ENCODE data around the gene PRKN.
"Not testable (repeated sequence)": the region's sequence is repeated elsewhere in the genome, so short reads cannot be mapped to it uniquely, and the experiment has no call there.

The PRKN gene

DNA sequence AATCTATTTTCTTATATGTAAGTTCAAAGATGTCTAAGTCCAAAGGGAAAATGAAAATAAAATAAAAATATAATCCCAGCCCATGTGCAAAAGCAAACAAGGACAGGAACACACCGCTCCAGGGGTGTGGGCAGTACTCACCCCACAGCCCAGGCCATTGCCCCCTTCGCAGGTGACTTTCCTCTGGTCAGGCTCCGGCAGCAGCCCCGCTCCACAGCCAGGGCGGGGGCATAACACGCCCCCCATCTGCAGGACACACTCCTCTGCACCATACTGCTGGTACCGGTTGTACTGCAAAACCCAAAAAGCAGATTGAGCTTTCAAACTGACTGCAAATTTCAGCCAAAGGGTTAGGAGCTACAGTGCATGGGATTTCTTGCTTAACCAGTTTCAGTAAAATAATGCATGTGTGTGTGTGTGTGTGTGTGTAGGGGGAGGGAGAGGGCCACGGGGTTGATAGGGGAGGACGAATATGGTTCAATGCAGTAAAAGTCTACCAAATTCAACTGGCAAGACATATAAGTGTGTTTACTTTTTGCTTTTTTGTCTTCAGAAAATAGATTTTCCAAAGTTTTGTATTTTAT is 1178.8 kb downstream of the PRKN start:
- DNase-seq, result no peak

DNA sequence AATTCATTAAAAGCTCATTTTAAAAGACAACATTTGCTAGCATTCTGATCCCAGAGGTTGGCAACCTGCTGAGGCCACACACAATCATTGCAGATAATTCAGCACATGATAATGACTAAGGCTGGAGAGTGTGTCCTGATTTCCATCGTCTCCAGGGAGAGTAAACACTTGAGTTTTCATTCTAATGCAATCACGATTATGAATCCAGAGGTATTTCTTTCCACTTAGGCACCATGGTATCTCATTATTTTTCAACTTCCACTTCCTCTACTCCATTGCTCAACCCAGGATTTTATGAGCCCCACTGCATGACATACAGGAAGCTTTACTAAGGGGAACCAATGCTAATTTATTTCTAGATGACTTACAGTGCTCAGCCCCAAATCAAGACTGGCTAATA is 1179.9 kb downstream of the PRKN start:
- no peak for DNase-seq

DNA sequence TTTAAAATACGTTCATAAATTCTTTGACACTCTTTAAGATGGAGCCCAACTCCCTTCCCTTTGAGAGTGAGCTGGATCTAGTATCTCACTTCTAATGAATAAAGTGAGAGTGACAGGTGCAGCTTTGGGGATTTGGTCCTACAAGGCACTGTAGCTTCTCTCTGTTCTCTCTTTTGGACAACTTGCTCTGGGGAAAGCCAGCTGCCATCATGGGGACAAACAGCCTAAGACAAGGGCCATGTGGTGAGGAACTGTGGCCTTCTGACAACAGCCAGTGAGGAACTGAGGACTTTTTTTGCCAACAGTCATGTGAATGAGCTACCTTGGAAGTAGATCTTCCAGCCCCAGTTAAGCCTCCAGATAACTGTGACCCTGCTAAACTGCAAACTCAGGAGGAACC is 1180.9 kb downstream of the PRKN start:
- no peak for DNase-seq

DNA sequence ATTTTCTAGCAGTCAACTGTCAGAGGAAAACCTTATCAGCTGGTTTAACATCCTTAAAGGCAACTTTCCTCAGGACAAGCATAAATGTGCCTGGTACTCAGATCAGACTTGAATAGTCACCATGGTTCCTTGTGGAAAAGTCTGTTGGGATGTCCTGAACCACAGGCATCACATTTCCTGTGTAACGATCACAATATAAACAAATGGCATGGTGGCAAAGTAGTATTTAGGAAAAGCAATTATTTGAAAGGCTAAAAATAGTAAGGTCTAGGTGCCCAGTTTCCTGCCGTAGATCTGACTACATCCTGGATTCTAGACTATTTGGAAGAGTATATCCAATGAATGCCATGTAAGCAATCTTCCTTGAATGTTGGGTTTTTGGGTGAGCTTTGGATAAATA is 1181.8 kb downstream of the PRKN start:
- no peak for DNase-seq

DNA sequence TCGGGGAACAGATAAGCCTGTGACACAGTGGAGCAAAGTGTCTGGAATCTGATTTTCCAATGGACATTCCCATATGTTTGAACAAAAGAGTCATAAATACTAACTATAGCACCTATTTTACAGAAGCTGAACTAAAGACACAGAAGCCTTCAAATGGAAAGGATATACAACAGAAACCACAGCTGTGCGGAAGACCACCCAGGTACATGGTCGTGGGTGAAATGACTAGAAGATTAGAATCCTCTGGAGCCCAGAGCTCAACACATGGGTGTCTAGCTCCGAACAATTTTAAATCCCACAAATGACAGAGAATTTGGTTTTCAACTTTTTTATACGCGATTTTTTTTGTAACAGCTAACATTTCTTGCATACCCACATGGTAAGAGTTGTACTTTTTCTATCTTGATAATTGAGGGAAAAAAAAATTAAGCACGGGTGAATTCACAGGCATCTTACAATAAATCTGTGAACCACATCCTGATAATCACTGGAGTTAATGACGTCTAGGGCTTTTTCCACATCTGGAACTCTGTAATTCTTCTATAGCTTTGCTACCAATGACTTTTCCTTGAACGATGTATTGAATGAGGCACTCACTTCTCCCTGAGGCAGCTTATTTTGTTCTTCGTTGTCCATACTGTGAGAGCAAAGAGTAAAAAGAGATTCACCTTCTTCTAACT is 1182.6 kb downstream of the PRKN start:
- no peak for DNase-seq

DNA sequence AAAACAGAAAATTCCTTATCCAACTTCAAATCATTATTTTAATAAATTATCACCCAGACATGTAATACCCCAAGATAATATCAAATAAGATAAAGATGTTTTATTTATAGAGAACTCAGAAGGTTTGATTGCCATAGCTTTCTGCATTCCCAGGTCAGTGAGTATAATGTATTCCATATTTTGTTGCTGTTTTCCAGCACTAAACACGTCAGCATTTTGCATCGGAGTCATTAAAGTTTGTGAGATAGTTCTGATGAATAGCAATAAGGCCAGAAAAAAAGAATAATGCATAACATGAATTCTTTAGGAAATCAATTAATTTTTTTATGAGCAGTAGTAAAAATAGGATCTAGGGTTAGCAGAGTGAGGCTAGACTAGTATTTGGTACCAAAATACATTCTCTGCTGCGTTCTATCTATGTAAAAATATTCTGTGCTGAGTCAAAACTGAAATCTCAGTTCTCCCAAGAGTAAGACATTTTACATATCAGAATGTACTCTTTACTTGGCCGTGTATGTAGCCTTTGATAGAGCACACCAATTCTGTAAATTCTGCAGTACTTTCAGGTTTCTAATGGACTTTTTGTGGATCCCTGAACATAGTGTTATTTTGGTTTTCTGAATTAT is 1183.8 kb downstream of the PRKN start:
- DNase-seq, result no peak

DNA sequence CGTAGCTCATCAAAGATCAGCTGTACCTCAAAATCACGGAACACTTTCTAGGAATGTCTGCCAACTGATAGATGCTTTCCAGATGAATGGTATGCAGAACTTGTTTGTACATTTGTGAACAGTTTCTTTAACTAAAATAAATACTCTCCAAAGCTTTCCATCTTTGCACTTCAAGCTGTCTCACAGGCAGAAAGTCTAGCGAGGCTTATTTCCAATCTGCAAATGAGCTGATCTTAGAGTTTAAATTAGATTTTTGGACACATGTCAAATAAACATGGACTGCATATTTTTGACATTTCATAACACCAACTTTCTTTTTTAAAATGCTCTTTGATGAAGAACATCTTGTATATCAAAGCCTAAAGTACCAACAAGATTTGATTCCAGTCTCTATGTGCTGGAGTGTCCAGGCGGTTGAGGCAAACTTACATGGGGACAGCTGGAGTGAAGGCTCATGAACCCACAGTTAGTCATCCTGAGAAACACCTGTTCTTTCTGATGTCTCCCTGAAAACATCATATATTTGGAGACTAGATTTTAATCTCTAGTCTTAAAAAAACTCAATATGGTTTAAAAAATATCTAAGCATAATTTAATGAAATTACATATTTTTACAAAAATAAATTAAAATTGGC is 1185.1 kb downstream of the PRKN start:
- no peak for DNase-seq

DNA sequence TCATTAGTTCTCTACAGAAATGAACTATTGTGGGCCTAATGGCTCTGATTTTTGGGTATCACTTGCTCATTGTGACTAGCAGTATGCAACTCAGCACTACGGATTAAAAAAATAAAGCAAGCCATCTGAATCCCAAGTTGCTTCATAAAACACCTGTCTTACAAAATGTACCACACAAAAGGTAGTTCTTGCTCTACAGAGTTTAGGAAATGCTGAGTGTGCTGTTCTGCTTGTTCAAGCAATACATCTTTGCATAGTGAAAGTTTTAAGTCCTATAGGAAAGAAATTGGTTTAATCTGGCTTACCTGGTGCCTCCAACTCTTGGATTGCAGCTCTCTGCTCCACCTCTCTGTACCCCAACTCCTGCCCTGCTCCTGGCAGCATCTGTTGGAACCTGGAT is 1187.0 kb downstream of the PRKN start:
- DNase-seq, result no peak

DNA sequence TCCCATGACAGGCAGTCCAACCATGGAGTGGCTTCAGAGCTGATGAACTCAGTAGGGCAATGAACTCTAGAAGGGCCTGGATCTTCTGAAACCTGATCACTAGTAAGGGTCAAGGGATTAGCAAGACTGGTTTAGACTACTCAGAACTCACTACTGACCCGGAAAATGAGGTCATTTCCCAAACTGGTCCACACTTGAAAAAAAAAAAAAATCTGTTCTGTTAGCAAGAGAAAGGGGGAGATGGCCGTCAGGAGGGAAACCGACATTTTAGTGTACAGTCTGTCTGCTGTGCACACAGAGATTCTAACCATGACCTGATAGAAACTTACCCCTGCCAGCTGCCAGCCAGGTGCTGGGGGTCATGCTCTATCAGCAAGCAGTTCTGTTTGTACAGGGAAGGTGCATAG is 1191.3 kb downstream of the PRKN start:
- DNase-seq, result no peak

DNA sequence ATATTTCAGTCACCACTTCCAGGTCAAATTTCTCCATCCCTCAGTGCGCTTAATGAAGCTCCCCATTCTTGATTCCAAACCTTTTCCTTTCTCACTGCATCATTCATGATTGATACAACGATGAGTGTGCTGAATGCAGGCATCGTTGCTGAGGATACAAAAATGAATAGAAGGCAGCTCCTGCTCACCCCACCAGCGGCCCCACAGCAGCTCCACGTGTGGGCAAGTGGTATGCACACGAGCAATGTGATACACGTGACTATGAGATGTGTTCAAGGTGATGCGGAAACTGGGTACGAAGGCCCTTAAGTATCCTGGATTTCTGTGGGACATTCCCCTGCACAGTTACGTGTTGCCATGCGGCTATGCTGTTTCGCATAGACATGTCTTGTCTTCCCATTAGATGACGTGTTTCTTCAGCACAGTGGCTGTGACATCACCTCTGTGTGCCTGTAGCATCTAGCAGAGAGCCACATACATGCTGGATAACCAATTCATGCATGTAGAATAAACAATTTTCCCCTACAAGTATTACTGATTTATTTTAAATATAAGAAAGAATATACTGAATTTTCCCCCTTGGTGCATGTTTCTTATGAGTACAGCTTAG is 1193.2 kb downstream of the PRKN start:
- DNase-seq, result no peak

DNA sequence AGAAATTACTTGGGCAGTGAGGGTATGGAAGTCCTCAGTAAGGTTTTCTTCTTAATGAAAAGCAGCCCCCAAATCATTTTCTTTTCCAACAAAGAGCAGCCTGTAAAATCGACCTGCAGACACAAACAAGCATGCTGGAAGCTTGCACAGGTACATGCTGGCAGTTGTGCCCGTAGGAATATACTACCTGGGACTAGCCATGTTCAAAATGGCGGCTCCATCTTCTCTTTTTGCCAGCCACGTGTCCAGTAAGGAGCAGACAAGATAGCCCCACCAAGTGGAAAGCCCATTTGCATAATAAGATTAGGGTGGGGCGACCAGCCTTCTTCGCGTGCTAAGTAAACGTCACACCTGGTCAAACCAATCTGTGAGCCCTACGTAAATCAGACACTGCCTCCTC is 1194.3 kb downstream of the PRKN start:
- no peak for DNase-seq

DNA sequence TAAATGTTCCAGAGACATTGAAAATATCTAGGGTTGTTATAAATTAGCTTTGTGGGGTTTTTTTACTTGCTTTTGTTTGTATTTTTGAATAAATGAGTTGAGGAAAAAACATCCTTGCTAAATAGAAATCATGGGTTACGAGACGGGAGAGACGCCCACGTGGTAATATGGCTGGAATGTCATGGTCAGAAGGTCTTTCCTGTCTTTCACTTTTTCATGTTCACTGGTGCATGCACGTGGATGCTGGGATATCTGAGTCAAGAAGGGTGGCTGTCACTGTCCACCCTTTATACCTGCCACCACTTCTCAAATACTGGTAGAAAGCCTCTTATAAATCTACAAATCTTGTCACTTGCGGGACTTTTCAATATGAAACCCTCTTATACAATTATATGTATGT is 1195.0 kb downstream of the PRKN start:
- DNase-seq, result no peak

DNA sequence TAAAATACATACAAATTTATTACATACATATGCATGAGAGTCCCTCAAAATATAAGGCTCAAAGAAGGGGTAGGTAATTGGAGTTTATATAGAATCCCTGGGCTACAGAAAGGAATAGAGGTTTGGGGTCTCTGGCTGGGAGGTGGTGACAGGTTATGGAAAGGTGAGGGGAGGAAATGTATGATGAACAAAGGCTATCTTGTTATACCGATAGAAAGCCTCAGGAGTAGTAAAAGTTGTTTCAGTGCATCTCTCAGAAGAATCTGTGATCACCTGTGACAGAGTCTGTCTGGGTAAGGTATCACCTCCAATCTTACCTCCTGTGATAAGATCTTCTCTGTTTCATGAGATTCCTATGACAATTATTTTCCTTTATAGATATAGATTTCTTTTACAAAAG is 1200.8 kb downstream of the PRKN start:
- no peak for DNase-seq

DNA sequence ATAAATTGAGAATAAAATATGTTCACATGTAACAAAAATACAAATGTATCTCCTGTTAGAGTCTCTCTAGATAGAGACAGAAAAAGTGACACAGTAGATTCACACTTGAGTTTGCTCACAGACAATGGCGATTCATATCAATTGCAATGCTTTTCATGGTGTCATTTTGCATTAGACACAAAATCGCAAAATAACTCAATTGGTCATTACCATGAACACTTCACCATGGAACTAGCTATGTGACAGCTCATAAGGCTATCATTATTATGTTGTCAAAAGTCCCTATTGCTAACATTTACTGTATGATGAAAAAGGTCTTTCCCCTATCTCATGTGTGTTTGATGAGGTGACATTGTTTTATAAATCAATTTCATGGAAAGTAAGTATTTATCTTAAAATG is 1204.2 kb downstream of the PRKN start:
- DNase-seq, result no peak

DNA sequence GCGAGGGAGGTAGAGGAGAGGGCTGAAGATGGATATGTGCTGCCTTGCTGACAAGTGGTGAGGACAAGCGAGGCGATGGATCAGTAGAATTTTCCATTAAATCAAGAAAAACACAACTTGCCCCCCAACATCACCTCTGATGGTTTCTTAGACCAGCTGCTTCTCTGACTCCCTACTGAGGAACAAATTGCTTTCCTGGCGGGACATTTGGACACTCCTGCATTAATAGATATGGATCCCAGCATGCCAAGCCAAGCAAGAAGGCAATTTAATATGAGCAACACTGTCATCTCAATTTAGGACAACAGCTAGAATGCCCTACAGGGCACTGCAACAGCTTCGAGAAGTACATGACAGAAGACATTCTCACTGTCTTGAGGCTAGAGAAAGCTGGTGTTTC is 1205.3 kb downstream of the PRKN start:
- no peak for DNase-seq

DNA sequence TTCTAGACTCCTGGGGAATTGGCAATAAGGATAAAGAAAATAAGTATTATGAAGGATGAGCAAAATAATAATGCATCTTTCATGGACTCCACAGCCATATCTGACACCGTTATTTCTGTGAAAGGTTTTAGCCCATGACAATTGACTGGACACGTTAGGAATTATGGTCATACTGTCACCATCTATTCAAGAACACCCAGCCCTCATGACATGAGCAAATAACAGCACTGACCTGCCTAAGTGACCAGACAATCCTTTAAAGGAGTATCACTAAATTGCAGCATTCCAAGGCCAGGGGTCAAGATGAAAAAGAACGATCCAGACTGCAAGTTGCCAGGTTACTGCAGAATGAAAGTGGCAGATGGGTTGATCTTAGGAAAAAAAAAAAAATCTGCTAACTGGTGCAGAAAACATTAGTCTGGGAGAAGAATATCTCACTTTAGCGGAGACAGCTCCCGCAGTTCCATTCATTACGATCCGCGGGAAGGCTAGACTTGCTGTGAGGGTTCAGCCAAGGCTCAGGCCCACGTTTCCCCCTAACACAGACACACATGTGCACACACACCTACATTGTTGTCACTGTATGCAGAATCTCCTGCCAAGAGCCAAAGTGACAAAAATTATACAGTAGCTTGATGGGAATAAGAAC is 1216.0 kb downstream of the PRKN start:
- no peak for DNase-seq

DNA sequence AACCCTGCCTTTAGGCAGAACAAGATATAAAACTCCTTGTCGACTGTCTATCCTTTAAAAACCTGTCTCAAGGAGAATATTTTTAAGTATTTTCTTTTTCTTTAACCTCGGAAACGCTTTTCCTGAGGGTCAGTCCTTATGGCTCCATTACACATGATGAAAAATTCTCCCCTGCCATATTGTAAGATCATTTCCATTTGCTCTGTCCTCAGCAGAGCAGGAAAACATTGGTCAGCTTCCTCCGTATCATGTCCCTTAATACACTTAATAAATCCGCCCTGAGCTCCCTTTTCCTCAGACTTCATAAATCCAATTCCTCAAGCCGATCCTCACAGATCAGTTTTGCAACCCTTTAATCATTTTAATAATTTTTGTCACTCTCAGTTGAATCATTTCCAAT is 1219.2 kb downstream of the PRKN start:
- DNase-seq, result no peak

DNA sequence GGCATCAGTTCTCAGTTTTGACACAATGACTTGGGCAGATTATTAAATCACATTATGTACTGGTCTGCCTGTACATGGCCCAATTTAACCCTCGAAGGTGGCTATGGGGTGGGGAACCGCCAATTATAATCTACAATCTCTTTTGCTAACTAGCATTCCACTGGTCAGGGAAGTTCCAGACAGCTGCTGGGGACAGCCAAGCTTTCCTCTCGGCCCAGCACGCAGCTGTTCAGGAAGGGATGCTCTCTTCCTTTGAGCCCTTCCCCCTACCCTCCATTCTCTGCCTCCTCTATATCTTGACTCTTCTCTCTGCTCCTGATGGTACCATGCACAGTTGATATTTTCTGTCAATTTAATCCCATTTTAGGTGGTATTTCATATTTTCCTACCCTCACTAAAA is 1220.2 kb downstream of the PRKN start:
- DNase-seq, result no peak

DNA sequence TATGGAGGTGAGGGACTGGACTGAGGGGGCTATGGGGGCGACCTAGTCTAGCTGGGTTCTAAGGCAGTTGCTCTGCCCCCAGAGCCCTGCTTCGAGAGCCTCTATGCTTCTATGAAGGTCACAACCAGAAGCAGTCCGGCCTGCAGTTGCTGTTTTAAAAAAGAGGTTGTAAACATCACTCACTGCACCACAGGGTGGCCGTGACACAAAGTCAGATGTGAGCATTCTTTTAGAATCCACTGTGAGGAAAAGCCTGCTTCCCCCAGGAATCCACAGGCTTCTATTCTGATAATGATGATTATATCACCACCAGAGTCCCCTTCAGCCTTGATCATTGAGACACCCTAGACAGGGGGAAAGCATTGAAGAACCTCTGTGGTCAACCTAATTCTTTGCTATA is 1224.0 kb downstream of the PRKN start:
- no peak for DNase-seq

DNA sequence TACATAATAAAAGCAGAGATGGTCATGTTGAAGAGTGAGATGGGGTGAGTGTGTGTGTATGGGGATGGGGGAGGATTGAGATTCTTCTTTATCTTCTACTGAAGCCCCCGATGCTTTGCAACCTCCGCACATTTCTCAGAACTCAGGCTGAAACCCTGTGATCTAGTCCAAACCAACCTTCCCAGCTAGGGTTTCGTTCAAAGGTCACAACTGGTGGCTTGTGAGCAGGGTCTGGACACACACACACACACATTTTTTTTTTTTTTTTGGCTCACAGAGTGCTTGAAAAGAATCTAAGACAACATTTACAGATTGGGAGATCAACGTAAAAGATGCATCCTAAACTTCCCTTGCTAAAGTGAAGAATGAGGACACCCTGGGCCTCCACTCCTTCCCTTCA is 1228.7 kb downstream of the PRKN start:
- DNase-seq, result no peak

DNA sequence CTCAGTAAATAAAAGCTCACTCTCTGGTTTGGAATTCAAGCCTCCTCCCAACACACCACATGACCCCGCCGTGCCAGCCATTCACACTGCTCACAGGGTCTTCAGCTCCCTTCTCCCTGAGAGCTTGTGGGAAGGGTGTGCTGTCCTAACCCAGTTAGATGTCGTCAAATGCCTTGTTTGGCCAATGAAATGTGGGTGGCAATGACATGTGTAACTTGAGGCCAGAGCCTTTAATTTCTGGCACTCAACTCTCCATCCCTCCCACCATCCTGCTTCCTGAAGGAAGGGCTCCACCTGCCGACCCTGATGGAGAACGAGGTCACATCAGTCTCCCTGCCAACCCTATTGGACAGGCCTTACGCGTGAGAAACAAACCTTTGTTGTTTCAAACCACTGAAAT is 1229.2 kb downstream of the PRKN start:
- DNase-seq, result no peak

DNA sequence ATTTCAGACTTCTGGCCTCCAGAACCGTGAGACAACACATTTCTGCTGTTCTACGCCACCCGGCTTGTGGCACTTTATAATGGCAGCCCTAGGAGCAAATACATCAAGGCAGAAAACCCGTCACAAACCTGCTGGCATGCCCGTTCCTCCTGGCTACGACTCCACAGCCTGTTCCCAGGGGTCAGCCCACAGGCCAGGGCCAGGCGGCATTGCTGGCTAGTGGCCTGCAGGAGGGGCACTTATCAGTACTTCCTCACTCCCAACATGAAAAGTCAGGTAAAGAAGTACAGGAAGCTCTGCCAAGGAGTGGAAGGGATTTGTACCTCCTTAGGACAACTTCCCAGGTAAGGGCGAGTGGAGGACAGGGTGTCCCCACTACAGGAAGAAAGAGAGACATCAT is 1230.6 kb downstream of the PRKN start:
- DNase-seq, result no peak

DNA sequence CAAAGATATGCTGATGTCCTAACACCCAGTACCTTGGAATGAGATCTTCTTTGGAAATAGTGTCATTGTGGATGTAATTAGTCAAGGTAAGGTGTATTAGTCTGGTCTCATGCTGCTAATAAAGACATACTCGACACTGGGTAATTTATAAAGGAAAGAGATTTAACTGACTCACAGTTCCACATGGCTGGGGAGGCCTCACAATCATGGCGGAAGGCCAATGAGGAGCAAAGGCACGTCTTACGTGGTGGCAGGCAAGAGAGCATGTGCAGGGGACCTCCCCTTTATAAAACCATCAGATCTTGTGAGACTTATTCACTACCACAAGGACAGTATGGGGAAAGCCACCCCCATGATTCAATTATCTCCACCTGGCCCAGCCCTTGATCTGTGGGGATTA is 1231.3 kb downstream of the PRKN start:
- not testable (repeated sequence) for DNase-seq

Measured in CD4-positive, alpha-beta T cell treated with Interleukin-12 subunit alpha and Interleukin-12 subunit beta, for 1 hour (primary cell).